Measurements from ENCODE around the gene PCGF5.
"Not testable (repeated sequence)": the region's sequence is repeated elsewhere in the genome, so short reads cannot be mapped to it uniquely, and the experiment has no call there.

PCGF5 gene

GRCh38 chr10:91250341-91250740 is 29.9 kb downstream of the PCGF5 start:
- H3K4me3 ChIP-seq (ENCODE audit: low read depth, low read length): no peak overlapping the region
- TF ChIP-seq CTCF (IDR thresholded peaks at IDR 0.05; ENCODE audit: low read depth, low read length): no peak

DNA sequence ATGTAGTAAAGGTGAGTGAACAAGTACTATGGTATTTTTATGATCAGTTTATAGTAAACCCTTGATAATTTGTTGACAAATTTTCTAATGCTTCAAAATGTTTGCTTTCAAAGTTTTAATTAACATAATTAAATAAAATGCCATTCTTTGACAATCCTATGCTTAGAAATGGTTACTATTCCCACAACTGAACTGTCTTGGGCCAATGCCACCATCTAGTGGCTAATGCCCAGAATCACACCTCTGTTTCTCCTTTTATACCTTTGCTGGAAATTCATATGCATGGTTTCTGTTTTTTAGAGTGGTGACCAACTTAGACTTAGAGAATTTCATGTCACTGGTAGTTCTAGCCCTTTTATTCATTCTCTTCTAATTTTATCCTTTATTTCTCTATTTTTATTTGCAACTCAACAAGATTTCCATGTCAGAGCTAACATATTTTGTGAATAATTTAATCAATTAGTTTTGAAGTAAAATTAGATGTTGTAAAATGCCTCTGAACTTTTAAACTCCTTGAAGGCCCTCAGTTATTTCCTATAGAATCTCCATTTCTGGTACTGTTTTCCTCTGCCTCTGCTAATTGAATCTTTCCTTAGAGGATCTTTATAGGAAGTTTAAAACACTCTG is 31.1 kb downstream of the PCGF5 start:
- TF ChIP-seq CTCF (IDR thresholded peaks at IDR 0.05; ENCODE audit: low read depth, low read length): peak; percentile 72
- no peak overlapping the region for H3K4me3 ChIP-seq (ENCODE audit: low read depth, low read length)

DNA sequence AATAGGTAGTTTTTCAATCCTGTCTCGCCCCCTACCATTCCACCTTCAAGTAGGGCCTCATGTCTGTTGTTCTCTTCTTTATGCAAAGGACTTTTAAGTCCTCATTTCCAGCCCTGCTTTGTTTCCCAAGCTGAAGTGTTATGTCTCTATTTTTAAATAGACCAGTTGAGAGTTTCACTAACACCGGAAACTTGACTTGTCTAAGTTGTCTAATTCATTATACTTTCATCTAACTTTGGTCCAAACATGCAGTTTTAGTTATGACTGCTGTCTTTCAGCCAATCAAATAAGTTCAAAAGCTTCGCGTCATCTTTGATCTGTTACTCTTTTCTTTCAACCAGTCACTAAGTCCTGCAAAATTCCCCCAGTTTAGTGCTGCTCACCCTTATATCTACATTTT is 32.8 kb downstream of the PCGF5 start:
- H3K4me3 ChIP-seq (ENCODE audit: low read depth, low read length): no peak overlapping the region
- no peak for TF ChIP-seq CTCF (IDR thresholded peaks at IDR 0.05; ENCODE audit: low read depth, low read length)

- no peak overlapping the region for H3K4me3 ChIP-seq (ENCODE audit: low read depth, low read length)
- TF ChIP-seq CTCF (IDR thresholded peaks at IDR 0.05; ENCODE audit: low read depth, low read length): no peak
These were observed 36.8 kb downstream of the PCGF5 start for GRCh38 chr10:91257310-91257709.

GRCh38 chr10:91260417-91260816 is 40.0 kb downstream of the PCGF5 start:
- H3K4me3 ChIP-seq (ENCODE audit: low read depth, low read length): not testable (repeated sequence)

DNA sequence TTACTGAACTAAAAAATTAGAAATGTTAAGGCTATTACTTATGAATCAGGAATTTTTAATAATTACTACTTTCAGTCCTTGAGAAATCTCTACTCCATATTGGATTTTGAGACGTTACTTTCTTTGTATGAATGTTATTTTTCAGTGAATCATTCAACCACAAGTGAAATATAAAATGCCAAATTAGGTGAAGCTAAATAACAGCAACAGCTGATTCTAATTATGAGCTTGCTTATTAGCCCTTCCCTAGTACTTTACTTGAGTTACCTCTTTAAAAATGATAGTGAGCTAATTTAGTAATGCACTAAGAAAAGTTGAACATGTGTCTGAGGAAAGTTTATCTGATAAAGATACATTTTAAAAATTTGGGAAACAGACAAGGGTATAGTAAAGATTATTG is 51.4 kb downstream of the PCGF5 start:
- no peak overlapping the region for H3K4me3 ChIP-seq (ENCODE audit: low read depth, low read length)
- TF ChIP-seq CTCF (IDR thresholded peaks at IDR 0.05; ENCODE audit: low read depth, low read length): no peak

GRCh38 chr10:91284486-91285090 is 64.1 kb downstream of the PCGF5 start:
- no peak overlapping the region for H3K4me3 ChIP-seq (ENCODE audit: low read depth, low read length)
- TF ChIP-seq CTCF (IDR thresholded peaks at IDR 0.05; ENCODE audit: low read depth, low read length): no peak

DNA sequence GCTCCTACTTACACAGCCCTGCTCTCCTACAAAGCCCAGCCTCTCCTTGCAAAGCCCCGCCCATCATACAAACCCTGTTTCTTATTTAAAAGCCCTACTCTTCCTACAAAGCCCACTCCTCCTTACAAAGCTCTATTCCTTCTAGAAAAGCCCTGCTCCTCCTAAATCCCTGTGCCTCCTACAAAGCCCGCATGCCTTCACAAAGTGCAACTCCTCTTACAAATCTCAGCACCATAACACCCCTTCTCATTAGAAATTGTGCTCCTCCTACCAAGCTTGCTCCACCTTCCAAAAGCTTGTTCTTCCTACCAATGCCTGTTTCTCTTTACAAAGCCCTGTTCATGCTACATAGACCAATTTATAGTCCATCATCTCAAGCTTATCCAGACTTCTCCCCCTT is 66.1 kb downstream of the PCGF5 start:
- H3K4me3 ChIP-seq (ENCODE audit: low read depth, low read length): no peak overlapping the region
- TF ChIP-seq CTCF (IDR thresholded peaks at IDR 0.05; ENCODE audit: low read depth, low read length): no peak
